Mononuclear cell (primary cell): ENCODE measurements around the gene TNFAIP8L3. TPM values are rescaled to one million over a fixed set of nuclear protein-coding genes. Genes with fewer than 3 reads are reported as not detected.
"Not testable (repeated sequence)": the region's sequence is repeated elsewhere in the genome, so short reads cannot be mapped to it uniquely, and the experiment has no call there.

Experiments
- H3K27me3 ChIP-seq: 2 replicates; pipeline ENCODE4 v1.6.0; 2011; ENCODE audit warnings: low read length, control low read depth; ENCODE audit not compliant: insufficient read depth
- H3K4me1 ChIP-seq: 2 replicates; pipeline ENCODE4 v1.5.1; 2011; ENCODE audit warnings: mild to moderate bottlenecking, low read length, control low read depth; ENCODE audit not compliant: insufficient read depth
- H3K4me3 ChIP-seq: 2 replicates; pipeline ENCODE4 v1.5.1; 2011; ENCODE audit warnings: mild to moderate bottlenecking, low read length, moderate library complexity
- H3K9me3 ChIP-seq: 2 replicates; pipeline ENCODE4 v1.5.1; 2011; ENCODE audit warnings: low read depth, mild to moderate bottlenecking, control low read depth, low read length
- total RNA-seq: library from RNA; depleted of rRNA; stranded (reverse); fragments of >200 nt; gene quantifications from one replicate; pipeline ENCODE4 v1.2.3, GENCODE V29; 2012

The TNFAIP8L3 gene
- total RNA-seq, 1 donor, result 0.31 TPM

DNA sequence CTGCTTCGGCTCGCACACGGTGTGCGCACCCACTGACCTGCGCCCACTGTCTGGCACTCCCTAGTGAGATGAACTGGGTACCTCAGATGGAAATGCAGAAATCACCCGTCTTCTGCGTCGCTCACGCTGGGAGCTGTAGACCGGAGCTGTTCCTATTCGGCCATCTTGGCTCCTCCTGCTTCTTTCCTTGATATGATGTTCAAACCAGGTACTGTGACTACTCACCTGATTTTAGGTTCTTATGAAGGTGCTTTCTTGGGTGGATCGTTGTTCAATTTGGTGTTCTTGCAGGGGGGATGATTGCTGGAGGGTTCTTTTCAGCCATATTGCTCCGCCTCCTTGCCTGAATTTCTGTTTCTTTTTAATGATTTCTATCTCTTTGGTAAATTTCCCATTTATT, 57.2 kb downstream of the TNFAIP8L3 start:
- H3K4me1 ChIP-seq, H3K27me3 ChIP-seq, H3K4me3 ChIP-seq, H3K9me3 ChIP-seq: not testable (repeated sequence)

DNA sequence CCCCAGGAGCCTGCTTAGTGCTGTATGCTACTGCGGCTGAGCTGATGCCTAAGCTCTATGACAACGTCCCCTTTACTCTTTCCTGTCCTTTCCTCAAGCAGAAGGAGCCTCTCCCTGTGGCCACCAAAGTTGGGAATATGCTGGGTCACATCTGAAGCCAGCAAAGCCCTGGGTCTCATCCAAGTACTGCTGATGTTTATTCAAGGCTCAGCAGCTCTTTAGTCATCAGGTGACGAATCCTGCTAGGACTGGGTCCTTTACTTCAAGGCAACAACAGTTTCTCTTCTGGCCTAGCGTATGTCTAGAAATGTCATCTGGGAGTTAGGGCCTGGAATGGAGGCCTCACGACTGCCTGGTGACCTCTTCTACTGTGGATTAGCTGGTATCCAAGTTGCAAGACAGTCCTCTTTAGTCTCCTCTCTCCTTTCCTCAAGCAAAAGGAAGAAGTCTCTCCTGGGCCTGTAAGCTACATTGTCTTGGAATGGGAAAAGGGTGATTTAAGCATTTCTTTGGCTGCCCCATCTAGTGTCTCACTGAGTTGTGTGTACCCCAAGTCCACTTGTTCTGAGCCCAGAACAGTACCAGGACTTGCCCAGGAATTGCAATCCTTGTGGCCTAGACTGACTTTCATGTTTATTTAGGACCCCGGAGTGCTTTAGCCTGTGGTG, 63.9 kb downstream of the TNFAIP8L3 start:
- Histone ChIP-seq H3K4me1 (no peaks in the 10 kb centered on the region), H3K4me3 (no peak overlapping the region), H3K27me3 (no peaks in the 10 kb centered on the region), H3K9me3 (no peaks in the 10 kb centered on the region)

DNA sequence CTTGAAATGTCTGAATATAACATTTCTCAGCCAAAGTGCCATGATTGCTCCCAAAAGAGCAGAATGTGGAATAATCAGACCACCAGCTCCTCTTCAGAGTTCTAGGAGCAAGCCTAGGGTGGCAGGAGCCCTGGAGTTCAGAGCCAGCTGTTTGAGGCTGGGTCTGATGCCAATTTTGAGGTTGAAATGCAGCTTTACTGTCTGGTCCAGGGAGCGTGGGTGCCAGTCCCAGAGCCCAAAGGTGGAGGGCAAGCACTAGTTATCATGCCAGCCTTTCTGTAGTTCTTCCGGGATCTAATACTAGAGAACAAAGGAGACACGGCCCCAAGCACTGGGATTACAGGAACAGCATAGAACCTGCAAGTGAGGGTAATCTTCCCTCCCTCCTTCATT, 69.3 kb downstream of the TNFAIP8L3 start:
- H3K4me1 ChIP-seq, result no peaks in the 10 kb centered on the region
- no peak overlapping the region for H3K4me3 ChIP-seq
- H3K9me3 ChIP-seq, result no peaks in the 10 kb centered on the region
- H3K27me3 ChIP-seq, result no peaks in the 10 kb centered on the region

DNA sequence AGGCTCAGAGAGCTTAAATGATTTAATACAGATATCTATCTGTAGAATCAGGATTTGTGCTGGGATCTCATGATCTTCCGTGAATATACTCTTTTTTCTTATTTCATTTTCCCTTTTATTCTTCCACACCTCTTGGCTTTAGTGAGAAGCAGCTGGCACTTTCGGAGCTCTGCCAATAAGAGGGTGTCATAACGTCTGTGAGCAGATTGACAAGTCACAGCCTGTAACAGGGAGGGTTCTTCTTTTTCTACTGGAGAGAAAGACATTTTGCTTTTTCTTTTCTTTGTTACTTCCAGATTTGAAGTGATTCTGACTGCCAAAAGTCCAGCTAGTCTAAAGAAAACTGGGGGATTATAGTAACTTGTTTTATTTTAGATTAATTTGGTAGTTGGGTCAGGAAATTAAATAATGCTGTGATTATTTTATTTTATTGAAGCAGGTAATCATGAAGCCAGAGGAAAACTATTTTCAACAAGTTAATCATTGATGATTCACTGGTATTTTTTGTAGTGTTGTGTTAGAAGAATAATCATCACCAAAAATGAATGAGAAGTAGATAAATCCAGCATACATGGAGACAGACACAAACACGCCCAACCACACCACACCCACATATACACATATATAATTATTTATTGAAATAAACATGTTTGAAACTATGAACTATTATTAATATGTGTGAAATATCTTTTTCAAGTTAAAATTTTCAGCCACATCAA, 69.8 kb downstream of the TNFAIP8L3 start:
- H3K27me3 ChIP-seq, result no peaks in the 10 kb centered on the region
- H3K4me1 ChIP-seq, result no peaks in the 10 kb centered on the region
- no peak overlapping the region for H3K4me3 ChIP-seq
- H3K9me3 ChIP-seq, result no peaks in the 10 kb centered on the region

DNA sequence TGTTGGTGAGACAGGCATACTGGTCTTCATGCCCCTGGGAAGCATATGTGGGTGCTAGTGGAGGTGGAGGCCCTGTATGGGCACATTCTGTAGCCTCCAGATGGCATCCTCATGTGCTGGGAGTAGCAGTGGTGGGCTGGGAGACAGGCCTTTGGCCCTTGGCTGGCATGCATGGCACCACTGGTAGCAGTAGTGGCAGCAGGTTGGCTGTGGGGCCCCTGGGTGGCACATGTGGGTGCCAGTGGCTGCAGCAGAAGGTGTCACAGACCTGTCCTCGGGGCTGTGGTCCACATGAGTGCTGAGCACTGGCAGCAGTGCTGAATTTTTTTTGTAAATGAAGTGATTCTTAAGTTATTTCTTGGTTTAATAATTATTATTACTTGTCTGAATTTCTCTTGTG, 71.2 kb downstream of the TNFAIP8L3 start:
- H3K4me3 ChIP-seq, result no peak overlapping the region
- H3K27me3 ChIP-seq, result no peaks in the 10 kb centered on the region
- H3K4me1 ChIP-seq, result no peaks in the 10 kb centered on the region
- no peaks in the 10 kb centered on the region for H3K9me3 ChIP-seq

DNA sequence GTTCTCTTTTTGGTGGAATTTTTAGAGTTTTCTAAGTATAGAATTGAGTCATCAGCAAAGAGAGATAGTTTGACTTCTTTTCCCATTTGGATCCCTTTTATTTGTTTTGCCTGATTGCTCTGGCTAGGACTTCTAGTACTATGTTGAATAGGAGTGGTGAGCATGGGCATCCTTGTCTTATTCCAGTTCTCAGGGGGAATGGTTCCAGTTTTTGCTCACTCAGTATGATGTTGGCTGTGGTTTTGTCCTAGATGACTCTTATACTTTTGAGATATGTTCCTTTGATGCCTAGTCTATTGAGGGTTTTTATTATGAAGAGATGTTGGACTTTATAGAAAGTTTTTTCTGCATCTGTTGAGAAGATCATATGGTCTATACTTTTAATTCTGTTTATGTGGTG, 72.5 kb downstream of the TNFAIP8L3 start:
- no peaks in the 10 kb centered on the region for H3K9me3 ChIP-seq

DNA sequence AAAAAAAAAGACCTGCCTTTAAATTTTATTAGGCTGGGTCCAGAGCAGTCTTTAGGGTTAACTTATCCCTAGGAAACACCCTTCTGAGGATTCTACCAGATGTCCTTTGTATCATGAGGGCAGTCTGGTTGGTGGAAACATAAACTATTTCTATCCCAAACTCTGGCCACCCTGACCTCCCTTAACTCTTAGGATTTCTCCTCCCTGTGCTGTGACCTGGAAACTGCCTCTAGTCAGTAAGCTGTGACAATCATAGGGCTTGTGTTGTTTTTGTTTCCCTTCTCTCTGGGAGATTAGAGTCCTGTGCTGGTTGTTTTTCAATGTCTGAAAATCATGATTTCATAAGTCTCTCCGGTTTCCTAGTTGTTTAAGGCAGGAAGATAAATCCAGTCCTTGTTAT, 78.1 kb downstream of the TNFAIP8L3 start:
- no peaks in the 10 kb centered on the region for H3K27me3 ChIP-seq
- H3K4me3 ChIP-seq, result no peak overlapping the region
- H3K4me1 ChIP-seq, result no peaks in the 10 kb centered on the region
- H3K9me3 ChIP-seq, result no peaks in the 10 kb centered on the region

More for the DNA sequence above, 72.5 kb downstream of the TNFAIP8L3 start:
- Histone ChIP-seq H3K4me1 (no peaks in the 10 kb centered on the region), H3K4me3 (no peak overlapping the region), H3K27me3 (no peaks in the 10 kb centered on the region)

DNA sequence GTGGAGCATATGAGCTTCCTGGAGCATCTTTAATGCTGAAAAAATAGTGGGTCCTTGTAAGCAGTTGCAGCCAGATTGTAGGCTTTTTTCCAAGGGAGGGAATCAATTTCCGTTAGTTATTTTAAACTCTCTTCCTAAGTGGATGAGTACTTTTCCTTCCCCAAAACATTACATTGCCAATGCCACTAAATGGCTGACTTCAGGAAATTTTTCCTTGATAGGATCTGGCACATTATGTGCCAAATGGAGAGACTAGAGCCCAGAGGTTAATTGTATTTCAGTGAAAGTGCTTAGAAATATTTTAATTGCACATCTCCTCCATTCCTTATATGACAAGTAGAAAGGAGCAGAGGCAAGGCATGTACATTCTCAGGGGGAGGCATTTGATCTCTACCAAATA, 83.5 kb downstream of the TNFAIP8L3 start:
- no peaks in the 10 kb centered on the region for H3K4me1 ChIP-seq
- no peak overlapping the region for H3K4me3 ChIP-seq
- no peaks in the 10 kb centered on the region for H3K27me3 ChIP-seq
- no peaks in the 10 kb centered on the region for H3K9me3 ChIP-seq

DNA sequence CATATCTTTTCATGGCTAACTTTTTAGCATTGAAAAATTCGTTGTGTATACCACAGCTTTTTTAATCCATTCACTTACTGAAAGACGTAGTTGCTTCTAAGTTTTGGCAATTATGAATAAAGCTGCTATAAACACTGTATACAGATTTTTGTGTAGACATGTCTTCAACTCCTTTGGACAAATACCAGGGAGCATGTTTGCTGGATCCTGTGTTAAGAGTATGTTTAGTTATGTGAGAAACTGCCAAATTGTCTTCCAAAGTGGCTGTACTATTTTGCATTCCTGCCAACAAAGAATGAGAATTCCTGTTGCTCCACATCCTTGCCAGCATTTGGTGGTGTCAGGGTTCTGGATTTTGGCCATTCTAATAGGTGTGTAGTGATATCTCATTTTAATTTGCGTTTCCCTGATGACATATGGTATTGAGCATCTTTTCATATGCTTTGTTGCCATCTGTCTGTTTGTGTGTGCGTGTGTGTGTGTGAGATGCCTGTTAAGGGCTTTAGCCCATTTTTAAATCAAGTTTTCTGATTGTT, 87.5 kb downstream of the TNFAIP8L3 start:
- H3K27me3 ChIP-seq, result no peaks in the 10 kb centered on the region
- no peaks in the 10 kb centered on the region for H3K4me1 ChIP-seq
- H3K9me3 ChIP-seq, result no peaks in the 10 kb centered on the region
- no peak overlapping the region for H3K4me3 ChIP-seq

Other genes starting within 250 kb of the TNFAIP8L3 start
- 11.2 TPM for gene AP4E1, start 186.2 kb downstream of the TNFAIP8L3 start, total RNA-seq
- 0.31 TPM for gene CYP19A1, start 243.7 kb upstream of the TNFAIP8L3 start, total RNA-seq
- 0.10 TPM for gene GLDN, start 246.7 kb upstream of the TNFAIP8L3 start, total RNA-seq